Activated T-cell treated with anti-CD3 and anti-CD28 coated beads, Interleukin-2, amount 50 U/mL, for 24 hours (primary cell): ENCODE results near the gene ZNF219.

Source experiments
- DNase-seq: peaks from one replicate; pipeline ENCODE4 v3.0.0-alpha.2; 2020
- H3K27ac Mint-ChIP-seq: 2 replicates; pipeline ENCODE4 v1.8.0; 2020; ENCODE audit warnings: mild to moderate bottlenecking, mixed read lengths
- H3K27me3 Mint-ChIP-seq: 2 replicates; pipeline ENCODE4 v1.8.0; 2020; ENCODE audit warnings: mixed read lengths
- H3K36me3 Mint-ChIP-seq: 2 replicates; pipeline ENCODE4 v1.8.0; 2020; ENCODE audit warnings: low read depth, mixed read lengths
- H3K4me1 Mint-ChIP-seq: 2 replicates; pipeline ENCODE4 v1.8.0; 2020; ENCODE audit warnings: low read depth, mixed read lengths
- H3K4me3 Mint-ChIP-seq: 2 replicates; pipeline ENCODE4 v1.8.0; 2020; ENCODE audit warnings: mild to moderate bottlenecking, moderate library complexity, mixed read lengths
- H3K9me3 Mint-ChIP-seq: 2 replicates; pipeline ENCODE4 v1.8.0; 2020; ENCODE audit warnings: mixed read lengths

ZNF219 gene

GRCh38 chr14:21040370-21040925 lies 58.0 kb downstream of the ZNF219 start:
- Mint-ChIP-seq H3K36me3 (no peaks in the 10 kb centered on the region), H3K27me3 (peaks cover 10% of the 10 kb centered on the region), H3K9me3 (no peaks in the 10 kb centered on the region), H3K4me3 (no peak overlapping the region), H3K4me1 (peaks cover 7% of the 10 kb centered on the region), H3K27ac (no peak overlapping the region)
- no peak for DNase-seq
